Transverse colon (tissue), 4 donors: ENCODE results near the gene TOLLIP. TPM values are rescaled to one million over a fixed set of nuclear protein-coding genes. Genes with fewer than 3 reads are reported as not detected.

ENCODE experiments used
- DNase-seq: peaks from one replicate; pipeline ENCODE4 v3.0.0-alpha.2; 2019
- H3K27ac ChIP-seq, 4 donors: fragments of 200-600 bp; sonication (generic); 2 replicates each; pipeline ENCODE4 v1.5.1; 2016 to 2018; ENCODE audit warnings: inconsistent platforms in 4 of 4
- H3K27me3 ChIP-seq: fragments of 200-600 bp; sonication (generic); 2 replicates; pipeline ENCODE4 v1.5.1; 2017; ENCODE audit warnings: inconsistent platforms
- H3K36me3 ChIP-seq, 4 donors: fragments of 200-600 bp; sonication (generic); 2 replicates each; pipeline ENCODE4 v1.5.1; 2017 to 2019; ENCODE audit warnings: inconsistent platforms in 4 of 4
- H3K4me1 ChIP-seq, 4 donors: fragments of 200-600 bp; sonication (generic); 2 replicates each; pipeline ENCODE4 v1.5.1; 2017 to 2020; ENCODE audit warnings: inconsistent platforms in 4 of 4
- H3K4me3 ChIP-seq, 4 donors: fragments of 200-600 bp; sonication (generic); 1 replicate in 1 of 4; 2 replicates in 3 of 4; pipeline versions ENCODE4 v1.5.1 to v1.6.1; 2017 to 2019; ENCODE audit warnings: inconsistent platforms in 4 of 4
- H3K9me3 ChIP-seq, 2 donors: fragments of 200-600 bp; sonication (generic); 2 replicates each; pipeline ENCODE4 v1.5.1; 2017 to 2019; ENCODE audit warnings: inconsistent platforms in 2 of 2
- CTCF ChIP-seq, 5 experiments: fragments of 200-600 bp in 3 of 5; fragments of 450-650 bp in 2 of 5; sonication (generic) in 3 of 5; IDR thresholded peaks; 1 replicate in 2 of 5; 2 replicates in 3 of 5; pipeline ENCODE4 v1.5.1; 2016 to 2017; ENCODE audit warnings: antibody characterized with exemption in 5 of 5, inconsistent platforms in 3 of 5, mild to moderate bottlenecking in 2 of 5, moderate library complexity in 1 of 5
- EP300 ChIP-seq: sonication (generic); formaldehyde crosslinking; IDR thresholded peaks from one replicate; pipeline ENCODE4 v1.6.1; 2017; ENCODE audit warnings: antibody characterized with exemption, low read depth
- POLR2A ChIP-seq: fragments of 450-650 bp; IDR thresholded peaks from one replicate; pipeline ENCODE4 v1.6.1; 2016; ENCODE audit warnings: antibody characterized with exemption, mild to moderate bottlenecking, moderate library complexity
- POLR2AphosphoS5 ChIP-seq, 3 donors: sonication (generic); formaldehyde crosslinking; IDR thresholded peaks; one replicate each; pipeline ENCODE4 v1.6.1; 2016; ENCODE audit warnings: antibody characterized with exemption in 3 of 3
- WGBS, 2 donors: methylation state at CpG; one replicate each; pipeline ENCODE4 v1.1.5; 2018; ENCODE audit warnings: low coverage in 1 of 2; 5-methylcytosine and 5-hydroxymethylcytosine counted together
- in situ Hi-C, 4 donors: fragments of 200-750 bp; cut with MboI; loops; one replicate each; pipeline versions ENCODE4 v1.15.0 to v1.15.1; 2017; ENCODE audit warnings: low sequenced_read_pairs in 3 of 4, low pct_ligation_motif_present in 1 of 4, low pct_unique_long_range_greater_than_20kb in 1 of 4
- intact Hi-C: fragments of 100-400 bp; cut with DNase I; formaldehyde crosslinking; loops from one replicate; pipeline ENCODE4 v1.15.1; 2023; ENCODE audit warnings: low total_unique reads
- total RNA-seq, 4 donors: library from RNA; depleted of rRNA; stranded (reverse); fragments of >200 nt; gene quantifications; one replicate each; pipeline ENCODE4 v1.1.0, GENCODE V29; 2016

TOLLIP gene
- total RNA-seq, 4 donors from 2014 or later = 25.9 to 132 (median 50.4) TPM

- Histone ChIP-seq H3K36me3 (no peaks in the 10 kb centered on the region), H3K27ac (peak overlapping the region in 1 of 4 donors; percentile 67), H3K27me3 (no peaks in the 10 kb centered on the region), H3K9me3 (no peaks in the 10 kb centered on the region), H3K4me3 (no peak overlapping the region), H3K4me1 (peaks cover 41 to 78% (median 66%) of the 10 kb centered on the region in 4 donors)
- in situ Hi-C loops (no loop called here), intact Hi-C loops (loop anchor here (10.0 kb wide), 1 partner anchor 209 kb away; no protein-coding TSS in a partner anchor)
- 58 to 89% methylated on average over 5 to 27 of the region's 27 CpGs for WGBS, 2 donors
- no peak for DNase-seq
- no peak for TF ChIP-seq POLR2A
- no peak for TF ChIP-seq CTCF (IDR thresholded peaks at IDR 0.05)
- no peak for TF ChIP-seq POLR2AphosphoS5 (IDR thresholded peaks at IDR 0.05)
These were observed 3.9 kb downstream of the TOLLIP start for GRCh38 chr11:1305501-1306056.

GRCh38 chr11:1305063-1305495, 4.4 kb downstream of the TOLLIP start:
- no peaks in the 10 kb centered on the region for H3K36me3 ChIP-seq
- DNase-seq = no peak
- peaks cover 41 to 75% (median 63%) of the 10 kb centered on the region in 4 donors for H3K4me1 ChIP-seq
- intact Hi-C loops = loop anchor here (10.0 kb wide), 1 partner anchor 210 kb away; no protein-coding TSS in a partner anchor
- H3K4me3 ChIP-seq = no peak overlapping the region
- TF ChIP-seq POLR2AphosphoS5 (IDR thresholded peaks at IDR 0.05) = no peak
- no peak for TF ChIP-seq EP300
- TF ChIP-seq CTCF (IDR thresholded peaks at IDR 0.05) = no peak
- no peak for TF ChIP-seq POLR2A
- in situ Hi-C loops = no loop called here
- no peaks in the 10 kb centered on the region for H3K9me3 ChIP-seq
- H3K27me3 ChIP-seq = no peaks in the 10 kb centered on the region
- WGBS, 2 donors = 64 to 89% methylated on average over 2 to 13 of the region's 13 CpGs
- peak overlapping the region in 3 of 4 donors; percentile 67 to 74 (median 68) for H3K27ac ChIP-seq

- peak; percentile 58 for DNase-seq
- in situ Hi-C loops = no loop called here
- Histone ChIP-seq H3K27ac (peak overlapping the region; percentile 67 to 74 (median 68)), H3K27me3 (no peaks in the 10 kb centered on the region), H3K9me3 (no peaks in the 10 kb centered on the region), H3K4me1 (peaks cover 46 to 82% (median 66%) of the 10 kb centered on the region in 4 donors), H3K4me3 (no peak overlapping the region), H3K36me3 (no peaks in the 10 kb centered on the region)
- TF ChIP-seq POLR2A = no peak
- TF ChIP-seq CTCF (IDR thresholded peaks at IDR 0.05) = no peak
- no peak for TF ChIP-seq POLR2AphosphoS5 (IDR thresholded peaks at IDR 0.05)
- no peak for TF ChIP-seq EP300
- WGBS, 2 donors = 19 to 45% methylated on average over 14 of the region's 14 CpGs
- intact Hi-C loops = loop anchor here (10.0 kb wide), 1 partner anchor 210 kb away; no protein-coding TSS in a partner anchor
These were observed 5.1 kb downstream of the TOLLIP start for GRCh38 chr11:1304380-1304779.

- no peak for TF ChIP-seq POLR2A
- no peak for TF ChIP-seq EP300
- TF ChIP-seq POLR2AphosphoS5 (IDR thresholded peaks at IDR 0.05) = no peak
- H3K4me3 ChIP-seq = no peak overlapping the region
- H3K27ac ChIP-seq = peak overlapping the region; percentile 67 to 74 (median 68)
- intact Hi-C loops (loop anchor here (10.0 kb wide), 1 partner anchor 211 kb away; no protein-coding TSS in a partner anchor), in situ Hi-C loops (no loop called here)
- no peaks in the 10 kb centered on the region for H3K9me3 ChIP-seq
- DNase-seq = peak; percentile 38
- peaks cover 46 to 87% (median 69%) of the 10 kb centered on the region in 4 donors for H3K4me1 ChIP-seq
- WGBS, 2 donors = 40 to 47% methylated on average over 10 of the region's 10 CpGs
- H3K27me3 ChIP-seq = no peaks in the 10 kb centered on the region
- no peaks in the 10 kb centered on the region for H3K36me3 ChIP-seq
These were observed 5.5 kb downstream of the TOLLIP start for GRCh38 chr11:1303973-1304372.
